ENCODE results near the gene FTH1.
A peak's percentile ranks its signal among the peaks of the same experiment; 100 is the strongest.

Gene FTH1

DNA sequence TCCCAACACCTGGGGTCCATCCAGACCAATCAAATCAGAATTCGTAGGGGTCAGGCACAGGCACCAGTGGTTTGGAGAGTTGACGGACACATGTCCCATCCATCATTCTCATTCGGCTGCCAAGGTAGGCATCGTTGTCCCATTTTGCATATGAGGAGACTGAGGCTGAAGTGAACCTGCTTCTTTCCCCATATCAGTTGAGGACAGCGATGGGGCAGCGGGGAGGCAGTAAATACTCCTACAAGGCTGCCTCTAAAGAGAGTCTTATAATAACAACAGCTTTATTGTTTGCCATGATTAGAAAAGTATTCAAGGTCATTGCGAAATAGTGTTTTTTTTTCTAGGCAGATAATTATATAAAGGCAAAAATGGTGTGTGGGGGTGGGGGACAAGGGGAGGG is 18.9 kb downstream of the FTH1 start:
- Histone ChIP-seq H3K9ac (ENCODE audit: low read length) (no peak overlapping the region), H3K4me3 (ENCODE audit: low read depth, low read length, poor library complexity, severe bottlenecking) (no peak overlapping the region), H3K27ac (ENCODE audit: low read depth, low read length, poor library complexity, severe bottlenecking) (no peak overlapping the region), H3K36me3 (ENCODE audit: insufficient read depth, low read length) (no peaks in the 10 kb centered on the region), H3K27me3 (ENCODE audit: insufficient read depth, low read length) (no peaks in the 10 kb centered on the region), H3K9me2 (ENCODE audit: low read depth, low read length) (no peaks in the 10 kb centered on the region), H2AFZ (ENCODE audit: low read length) (no peak overlapping the region), H3K79me2 (ENCODE audit: insufficient read depth, low read length) (no peaks in the 10 kb centered on the region), H3K4me1 (ENCODE audit: insufficient read depth, low read length, severe bottlenecking) (no peaks in the 10 kb centered on the region), H3K9me3 (ENCODE audit: low read length) (no peaks in the 10 kb centered on the region), H3K4me2 (ENCODE audit: low read length) (no peak overlapping the region), H4K20me1 (ENCODE audit: insufficient read depth, low read length) (no peaks in the 10 kb centered on the region), H3F3A (ENCODE audit: insufficient read depth, low read length) (no peaks in the 10 kb centered on the region)
- TF ChIP-seq, protein P1, sequence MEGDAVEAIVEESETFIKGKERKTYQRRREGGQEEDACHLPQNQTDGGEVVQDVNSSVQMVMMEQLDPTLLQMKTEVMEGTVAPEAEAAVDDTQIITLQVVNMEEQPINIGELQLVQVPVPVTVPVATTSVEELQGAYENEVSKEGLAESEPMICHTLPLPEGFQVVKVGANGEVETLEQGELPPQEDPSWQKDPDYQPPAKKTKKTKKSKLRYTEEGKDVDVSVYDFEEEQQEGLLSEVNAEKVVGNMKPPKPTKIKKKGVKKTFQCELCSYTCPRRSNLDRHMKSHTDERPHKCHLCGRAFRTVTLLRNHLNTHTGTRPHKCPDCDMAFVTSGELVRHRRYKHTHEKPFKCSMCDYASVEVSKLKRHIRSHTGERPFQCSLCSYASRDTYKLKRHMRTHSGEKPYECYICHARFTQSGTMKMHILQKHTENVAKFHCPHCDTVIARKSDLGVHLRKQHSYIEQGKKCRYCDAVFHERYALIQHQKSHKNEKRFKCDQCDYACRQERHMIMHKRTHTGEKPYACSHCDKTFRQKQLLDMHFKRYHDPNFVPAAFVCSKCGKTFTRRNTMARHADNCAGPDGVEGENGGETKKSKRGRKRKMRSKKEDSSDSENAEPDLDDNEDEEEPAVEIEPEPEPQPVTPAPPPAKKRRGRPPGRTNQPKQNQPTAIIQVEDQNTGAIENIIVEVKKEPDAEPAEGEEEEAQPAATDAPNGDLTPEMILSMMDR (IDR thresholded peaks at IDR 0.05; ENCODE audit: low read length) = no peak
- TF ChIP-seq EZH2 (IDR thresholded peaks at IDR 0.05; ENCODE audit: borderline replicate concordance, low read length) = no peak

DNA sequence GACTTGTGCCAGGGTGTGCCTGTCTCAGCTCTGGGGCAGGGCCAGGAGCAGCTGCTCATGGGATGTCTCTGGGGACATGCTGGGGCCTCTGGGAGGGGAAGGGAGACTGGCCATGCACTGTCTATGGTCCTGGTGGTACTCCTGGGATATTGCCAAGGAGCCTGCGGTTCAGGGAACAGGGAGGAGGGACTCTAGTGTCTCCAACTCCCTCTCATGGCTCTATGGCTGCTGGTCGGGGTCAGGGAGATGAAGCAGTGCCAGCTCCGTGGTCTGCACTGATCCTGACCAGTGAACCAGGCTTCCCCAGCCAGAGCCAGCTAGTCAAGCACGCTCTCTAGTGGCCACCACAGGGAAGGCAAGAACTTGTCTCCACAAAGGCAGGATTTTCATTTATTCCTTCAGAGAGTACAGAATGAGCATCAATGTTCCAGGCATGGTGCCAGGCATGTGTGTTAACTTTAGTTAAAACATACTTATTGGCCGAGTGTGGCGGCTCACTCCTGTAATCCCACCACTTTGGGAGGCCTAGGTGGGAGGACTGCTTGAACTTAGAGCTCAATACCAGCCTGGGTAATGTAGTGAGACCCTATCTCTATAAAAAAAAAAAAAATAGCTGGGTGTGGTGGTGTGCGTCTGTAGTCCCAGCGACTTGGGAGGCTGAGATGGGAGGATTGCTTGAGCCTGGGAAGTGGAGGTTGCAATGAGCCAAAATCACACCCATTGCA is 19.8 kb downstream of the FTH1 start:
- no peaks in the 10 kb centered on the region for H3K36me3 ChIP-seq (ENCODE audit: insufficient read depth, low read length)
- H3K9me2 ChIP-seq (ENCODE audit: low read depth, low read length) = no peaks in the 10 kb centered on the region
- H3K79me2 ChIP-seq (ENCODE audit: insufficient read depth, low read length) = no peaks in the 10 kb centered on the region
- no peak overlapping the region for H3K4me2 ChIP-seq (ENCODE audit: low read length)
- no peaks in the 10 kb centered on the region for H3K4me1 ChIP-seq (ENCODE audit: insufficient read depth, low read length, severe bottlenecking)
- H4K20me1 ChIP-seq (ENCODE audit: insufficient read depth, low read length) = no peaks in the 10 kb centered on the region
- H3K9ac ChIP-seq (ENCODE audit: low read length) = no peak overlapping the region
- no peak overlapping the region for H3K27ac ChIP-seq (ENCODE audit: low read depth, low read length, poor library complexity, severe bottlenecking)
- no peaks in the 10 kb centered on the region for H3K27me3 ChIP-seq (ENCODE audit: insufficient read depth, low read length)
- H3F3A ChIP-seq (ENCODE audit: insufficient read depth, low read length) = no peaks in the 10 kb centered on the region
- no peak overlapping the region for H2AFZ ChIP-seq (ENCODE audit: low read length)
- no peak for TF ChIP-seq EZH2 (IDR thresholded peaks at IDR 0.05; ENCODE audit: borderline replicate concordance, low read length)
- TF ChIP-seq, protein P1 (IDR thresholded peaks at IDR 0.05; ENCODE audit: low read length) = peak; percentile 94
- no peaks in the 10 kb centered on the region for H3K9me3 ChIP-seq (ENCODE audit: low read length)
- H3K4me3 ChIP-seq (ENCODE audit: low read depth, low read length, poor library complexity, severe bottlenecking) = no peak overlapping the region

DNA sequence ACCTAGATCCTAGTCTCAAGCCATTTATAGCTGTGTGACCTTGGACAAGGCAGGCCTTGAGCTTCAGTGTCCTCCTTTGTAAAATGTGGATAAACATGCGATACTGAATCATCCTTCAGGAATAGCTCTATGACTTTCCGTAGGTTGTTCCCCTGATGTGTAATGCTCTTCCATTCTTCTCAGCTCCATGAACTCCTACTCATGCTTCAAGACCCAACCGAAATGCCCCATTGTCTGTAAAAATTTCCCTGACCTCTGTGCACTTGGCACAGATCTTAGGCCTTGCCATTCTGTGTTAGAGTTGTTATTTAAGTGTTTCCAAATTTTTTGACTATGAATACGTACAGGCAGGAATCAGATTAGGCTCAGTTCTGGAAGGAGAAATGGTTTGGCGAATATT is 20.5 kb downstream of the FTH1 start:
- no peaks in the 10 kb centered on the region for H3K27me3 ChIP-seq (ENCODE audit: insufficient read depth, low read length)
- no peaks in the 10 kb centered on the region for H3K4me1 ChIP-seq (ENCODE audit: insufficient read depth, low read length, severe bottlenecking)
- H3K27ac ChIP-seq (ENCODE audit: low read depth, low read length, poor library complexity, severe bottlenecking) = no peak overlapping the region
- no peaks in the 10 kb centered on the region for H3K9me3 ChIP-seq (ENCODE audit: low read length)
- H3K4me3 ChIP-seq (ENCODE audit: low read depth, low read length, poor library complexity, severe bottlenecking) = no peak overlapping the region
- no peaks in the 10 kb centered on the region for H4K20me1 ChIP-seq (ENCODE audit: insufficient read depth, low read length)
- no peaks in the 10 kb centered on the region for H3K79me2 ChIP-seq (ENCODE audit: insufficient read depth, low read length)
- H3K36me3 ChIP-seq (ENCODE audit: insufficient read depth, low read length) = no peaks in the 10 kb centered on the region
- H3K4me2 ChIP-seq (ENCODE audit: low read length) = no peak overlapping the region
- TF ChIP-seq EZH2 (IDR thresholded peaks at IDR 0.05; ENCODE audit: borderline replicate concordance, low read length) = no peak
- TF ChIP-seq, protein P1 (IDR thresholded peaks at IDR 0.05; ENCODE audit: low read length) = no peak
- no peaks in the 10 kb centered on the region for H3K9me2 ChIP-seq (ENCODE audit: low read depth, low read length)
- H3K9ac ChIP-seq (ENCODE audit: low read length) = no peak overlapping the region
- no peak overlapping the region for H2AFZ ChIP-seq (ENCODE audit: low read length)
- no peaks in the 10 kb centered on the region for H3F3A ChIP-seq (ENCODE audit: insufficient read depth, low read length)
